ENCODE results near the gene ZNF207. TPM values are rescaled to one million over a fixed set of nuclear protein-coding genes. Genes with fewer than 3 reads are reported as not detected.

Gene ZNF207
- total and polyA plus RNA-seq, 9 of the 15 experiments (the other 6 are each of a cell fraction or from before 2014, with no cell fraction given) = 123 to 370 (median 250) TPM

DNA sequence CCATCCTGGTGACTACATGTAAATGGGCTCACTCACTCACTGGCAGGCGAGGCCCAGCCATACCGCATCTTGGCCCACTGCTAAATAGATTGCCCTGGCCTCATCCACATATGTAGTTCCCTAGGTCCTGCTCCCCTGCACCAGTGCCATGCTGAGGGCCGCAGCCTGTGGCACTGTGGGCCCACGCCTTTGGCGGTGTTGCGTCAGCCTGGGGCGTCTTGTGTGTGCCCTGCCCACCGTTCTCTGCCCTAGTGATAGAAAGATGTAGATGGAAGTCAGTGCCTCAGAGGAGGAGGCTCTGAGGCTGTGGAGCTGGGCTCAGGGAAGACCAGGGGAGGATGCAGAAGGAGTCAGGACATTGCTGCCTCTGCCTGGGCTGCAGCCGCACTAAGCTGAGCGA is 26.9 kb upstream of the ZNF207 start:
- Histone ChIP-seq H3K4me1 (replicated peaks in 1 of 2; ENCODE audit: control insufficient read depth in 2 of 2, insufficient read depth in 2 of 2, low read length in 2 of 2) (peaks cover 0 to 4% of the 10 kb centered on the region in 2 experiments; a peak in 2 of 5 replicates), H4K20me1 (replicated peaks; ENCODE audit: control insufficient read depth, insufficient read depth, low read length) (no peaks in the 10 kb centered on the region), H3K27me3 (ENCODE audit: control insufficient read depth in 2 of 2, insufficient read depth in 2 of 2, low read length in 2 of 2) (no peaks in the 10 kb centered on the region), H3K9me3 (replicated peaks; ENCODE audit: control insufficient read depth, insufficient read depth, low read depth, low read length) (no peaks in the 10 kb centered on the region), H3K27ac (ENCODE audit: extremely low read depth, low read depth, low read length) (no peak overlapping the region), H2AFZ (ENCODE audit: low read depth, low read length) (no peak overlapping the region), H3K9me1 (ENCODE audit: control insufficient read depth, insufficient read depth, low read length) (no peaks in the 10 kb centered on the region), H3K79me2 (ENCODE audit: control insufficient read depth, insufficient read depth, low read length) (no peaks in the 10 kb centered on the region), H3K4me2 (ENCODE audit: insufficient read depth, low read length) (no peak overlapping the region), H3K36me3 (ENCODE audit: control insufficient read depth, insufficient read depth, low read length) (no peaks in the 10 kb centered on the region), H3K9ac (ENCODE audit: insufficient read depth in 1 of 2, low read depth in 2 of 2, low read length in 2 of 2) (no peak overlapping the region), H3K4me3 (no peak overlapping the region)
- no TSS peak for BruUV-seq (replicated peaks)
- ChIA-PET POLR2A (interaction anchor here (0.9 kb wide), 1 partner anchor 9 kb away, joined by 3 read pairs; no protein-coding TSS in a partner anchor), CTCF (ENCODE audit: low intra/inter-chr PET ratio) (interaction anchor here (1.1 kb wide), 1 partner anchor 13 kb away, joined by 3 read pairs; no protein-coding TSS in a partner anchor)
- intact Hi-C loops (cut with micrococcal nuclease) = no loop called here
- FAIRE-seq (no peak), ATAC-seq (no peak), DNase-seq (ENCODE audit: extremely low read depth in 1 of 4, low spot score in 3 of 4) (no peak)
- in situ Hi-C loops (cut with MboI) = no loop called here
- WGBS (ENCODE audit: insufficient coverage, low coverage, missing lambda C conversion rate) = 85% methylated on average over 10 of the region's 10 CpGs
- no peak for TF ChIP-seq KHSRP (IDR thresholded peaks at IDR 0.05)
- TF ChIP-seq, protein P1, sequence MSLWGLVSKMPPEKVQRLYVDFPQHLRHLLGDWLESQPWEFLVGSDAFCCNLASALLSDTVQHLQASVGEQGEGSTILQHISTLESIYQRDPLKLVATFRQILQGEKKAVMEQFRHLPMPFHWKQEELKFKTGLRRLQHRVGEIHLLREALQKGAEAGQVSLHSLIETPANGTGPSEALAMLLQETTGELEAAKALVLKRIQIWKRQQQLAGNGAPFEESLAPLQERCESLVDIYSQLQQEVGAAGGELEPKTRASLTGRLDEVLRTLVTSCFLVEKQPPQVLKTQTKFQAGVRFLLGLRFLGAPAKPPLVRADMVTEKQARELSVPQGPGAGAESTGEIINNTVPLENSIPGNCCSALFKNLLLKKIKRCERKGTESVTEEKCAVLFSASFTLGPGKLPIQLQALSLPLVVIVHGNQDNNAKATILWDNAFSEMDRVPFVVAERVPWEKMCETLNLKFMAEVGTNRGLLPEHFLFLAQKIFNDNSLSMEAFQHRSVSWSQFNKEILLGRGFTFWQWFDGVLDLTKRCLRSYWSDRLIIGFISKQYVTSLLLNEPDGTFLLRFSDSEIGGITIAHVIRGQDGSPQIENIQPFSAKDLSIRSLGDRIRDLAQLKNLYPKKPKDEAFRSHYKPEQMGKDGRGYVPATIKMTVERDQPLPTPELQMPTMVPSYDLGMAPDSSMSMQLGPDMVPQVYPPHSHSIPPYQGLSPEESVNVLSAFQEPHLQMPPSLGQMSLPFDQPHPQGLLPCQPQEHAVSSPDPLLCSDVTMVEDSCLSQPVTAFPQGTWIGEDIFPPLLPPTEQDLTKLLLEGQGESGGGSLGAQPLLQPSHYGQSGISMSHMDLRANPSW (CRISPR knock-in tag; IDR thresholded peaks at IDR 0.05) = no peak
- no peak for TF ChIP-seq ZNF778 (CRISPR knock-in tag; IDR thresholded peaks at IDR 0.05)
- no peak for TF ChIP-seq ZNF445 (CRISPR knock-in tag; IDR thresholded peaks at IDR 0.05; ENCODE audit: low read depth)
- no peak for TF ChIP-seq HNRNPH1 (optimal IDR thresholded peaks at IDR 0.05; ENCODE audit: low read depth, low read length)
- TF ChIP-seq ELF2 (CRISPR knock-in tag; IDR thresholded peaks at IDR 0.05) = no peak
- no peak for TF ChIP-seq FOSL1 (tag; conservative IDR thresholded peaks at IDR 0.05)
- no peak for TF ChIP-seq HDAC6 (IDR thresholded peaks at IDR 0.05; ENCODE audit: low read depth, low read length)
- TF ChIP-seq ZNF124 (CRISPR knock-in tag; IDR thresholded peaks at IDR 0.05) = no peak
